ENCODE measurements around the gene PITX1. TPM values are rescaled to one million over a fixed set of nuclear protein-coding genes. Genes with fewer than 3 reads are reported as not detected.
"Not testable (repeated sequence)": the region's sequence is repeated elsewhere in the genome, so short reads cannot be mapped to it uniquely, and the experiment has no call there.

PITX1 gene
- total RNA-seq, 3 donors from 2014 or later = 0.15 to 2.1 (median 0.33) TPM

- no peak overlapping the region for H3K27ac ChIP-seq
- H3K36me3 ChIP-seq = no peaks in the 10 kb centered on the region
- intact Hi-C loops (cut with DNase I; ENCODE audit: low total_unique reads) = no loop called here
- H3K27me3 ChIP-seq = no peaks in the 10 kb centered on the region
- no peaks in the 10 kb centered on the region for H3K9me3 ChIP-seq
- no peak overlapping the region for H3K4me3 ChIP-seq
- H3K4me1 ChIP-seq = no peaks in the 10 kb centered on the region
- DNase-seq (ENCODE audit: low spot score in 2 of 2) = no peak
- TF ChIP-seq POLR2AphosphoS5 (IDR thresholded peaks at IDR 0.05) (no peak), POLR2A (IDR thresholded peaks at IDR 0.05) (no peak), CTCF (IDR thresholded peaks at IDR 0.05) (no peak)
Observed at GRCh38 chr5:134993161-134993560, 40.9 kb downstream of the PITX1 start.

GRCh38 chr5:134992148-134992547, 41.9 kb downstream of the PITX1 start:
- no peaks in the 10 kb centered on the region for H3K27me3 ChIP-seq
- no peaks in the 10 kb centered on the region for H3K4me1 ChIP-seq
- DNase-seq (ENCODE audit: low spot score in 2 of 2) = no peak

GRCh38 chr5:134990183-134990582, 43.8 kb downstream of the PITX1 start:
- H3K36me3 ChIP-seq; DNase-seq (ENCODE audit: low spot score in 2 of 2); H3K4me3 ChIP-seq; H3K27ac ChIP-seq; H3K27me3 ChIP-seq; intact Hi-C loops (cut with DNase I; ENCODE audit: low total_unique reads); H3K4me1 ChIP-seq; H3K9me3 ChIP-seq: not testable (repeated sequence)

More at GRCh38 chr5:134992148-134992547, 41.9 kb downstream of the PITX1 start:
- Histone ChIP-seq H3K4me3 (no peak overlapping the region), H3K9me3 (no peaks in the 10 kb centered on the region), H3K36me3 (no peaks in the 10 kb centered on the region), H3K27ac (no peak overlapping the region)
- no peak for TF ChIP-seq POLR2A (IDR thresholded peaks at IDR 0.05)
- TF ChIP-seq CTCF (IDR thresholded peaks at IDR 0.05) = no peak
- TF ChIP-seq POLR2AphosphoS5 (IDR thresholded peaks at IDR 0.05) = no peak
- intact Hi-C loops (cut with DNase I; ENCODE audit: low total_unique reads) = no loop called here

GRCh38 chr5:134989266-134989830, 44.7 kb downstream of the PITX1 start:
- Histone ChIP-seq H3K4me1 (no peaks in the 10 kb centered on the region), H3K9me3 (no peaks in the 10 kb centered on the region), H3K27ac (no peak overlapping the region), H3K27me3 (no peaks in the 10 kb centered on the region), H3K4me3 (no peak overlapping the region), H3K36me3 (no peaks in the 10 kb centered on the region)
- TF ChIP-seq CTCF (IDR thresholded peaks at IDR 0.05) = no peak
- no peak for TF ChIP-seq POLR2A (IDR thresholded peaks at IDR 0.05)
- no peak for TF ChIP-seq POLR2AphosphoS5 (IDR thresholded peaks at IDR 0.05)
- intact Hi-C loops (cut with DNase I; ENCODE audit: low total_unique reads) = no loop called here
- no peak for DNase-seq (ENCODE audit: low spot score in 2 of 2)

GRCh38 chr5:134982230-134982629, 51.8 kb downstream of the PITX1 start:
- intact Hi-C loops (cut with DNase I; ENCODE audit: low total_unique reads) = no loop called here
- TF ChIP-seq POLR2A (IDR thresholded peaks at IDR 0.05) = no peak
- no peak for TF ChIP-seq CTCF (IDR thresholded peaks at IDR 0.05)

GRCh38 chr5:134979416-134979815, 54.6 kb downstream of the PITX1 start:
- H3K9me3 ChIP-seq = peaks cover 47% of the 10 kb centered on the region in 2 donors
- no peak overlapping the region for H3K27ac ChIP-seq
- no peaks in the 10 kb centered on the region for H3K27me3 ChIP-seq
- intact Hi-C loops (cut with DNase I; ENCODE audit: low total_unique reads) = no loop called here
- DNase-seq (ENCODE audit: low spot score in 2 of 2) = no peak
- H3K4me1 ChIP-seq = no peaks in the 10 kb centered on the region
- H3K36me3 ChIP-seq = no peaks in the 10 kb centered on the region
- no peak for TF ChIP-seq POLR2A (IDR thresholded peaks at IDR 0.05)
- no peak for TF ChIP-seq CTCF (IDR thresholded peaks at IDR 0.05)
- TF ChIP-seq POLR2AphosphoS5 (IDR thresholded peaks at IDR 0.05) = no peak
- H3K4me3 ChIP-seq = no peak overlapping the region

More at GRCh38 chr5:134982230-134982629, 51.8 kb downstream of the PITX1 start:
- no peak for DNase-seq (ENCODE audit: low spot score in 2 of 2)
- no peaks in the 10 kb centered on the region for H3K4me1 ChIP-seq
- H3K9me3 ChIP-seq = peaks cover 36 to 38% of the 10 kb centered on the region in 2 donors
- H3K27me3 ChIP-seq = no peaks in the 10 kb centered on the region
- no peak overlapping the region for H3K4me3 ChIP-seq
- no peak overlapping the region for H3K27ac ChIP-seq
- no peaks in the 10 kb centered on the region for H3K36me3 ChIP-seq
